Keratinocyte (primary cell): Measurements from ENCODE around the gene CEP68. TPM values are rescaled to one million over a fixed set of nuclear protein-coding genes. Genes with fewer than 3 reads are reported as not detected.

Source experiments
- DNase-seq: peaks from one replicate; pipeline ENCODE4 v3.0.0-alpha.2; 2011; ENCODE audit warnings: low read depth, missing footprints, low spot score
- FAIRE-seq: peaks from 2 replicates; lab custom pipeline; 2011; peaks lifted over from hg19 to GRCh38; lab: Jason Lieb, UNC
- H2AFZ ChIP-seq: 2 replicates; pipeline ENCODE4 v1.6.0; 2012; ENCODE audit warnings: low read length, control low read depth, inconsistent platforms; ENCODE audit not compliant: control insufficient read depth
- H3K27ac ChIP-seq: 2 replicates; pipeline ENCODE4 v1.5.1; 2011; ENCODE audit warnings: low read length; ENCODE audit not compliant: control insufficient read depth, insufficient read depth
- H3K27me3 ChIP-seq: 3 replicates; pipeline ENCODE4 v1.6.0; 2011; ENCODE audit warnings: low read length; ENCODE audit not compliant: control insufficient read depth, insufficient read depth; ENCODE audit errors: extremely low read depth
- H3K36me3 ChIP-seq, 2 experiments: 2 replicates in 1 of 2; 3 replicates in 1 of 2; pipeline ENCODE4 v1.5.1; 2011; ENCODE audit warnings: low read length in 2 of 2, mild to moderate bottlenecking in 1 of 2; ENCODE audit not compliant: control insufficient read depth in 2 of 2, insufficient read depth in 2 of 2; ENCODE audit errors: extremely low read depth in 1 of 2
- H3K4me1 ChIP-seq: 3 replicates; pipeline ENCODE4 v1.5.1; 2011; ENCODE audit warnings: low read length; ENCODE audit not compliant: control insufficient read depth, insufficient read depth; ENCODE audit errors: extremely low read depth
- H3K4me2 ChIP-seq: 3 replicates; pipeline ENCODE4 v1.6.0; 2011; ENCODE audit warnings: low read depth, low read length; ENCODE audit not compliant: control insufficient read depth, insufficient read depth; ENCODE audit errors: extremely low read depth
- H3K4me3 ChIP-seq, 3 experiments: fragments of 200-600 bp in 1 of 3; sonication (generic) in 1 of 3; 2 replicates in 2 of 3; 3 replicates in 1 of 3; pipeline ENCODE4 v1.5.1; 2011 to 2016; ENCODE audit warnings: low read length in 3 of 3, mild to moderate bottlenecking in 3 of 3, control low read depth in 2 of 3, inconsistent platforms in 1 of 3, low read depth in 1 of 3, mixed read lengths in 1 of 3, mixed run types in 1 of 3, moderate library complexity in 1 of 3; ENCODE audit not compliant: control insufficient read depth in 2 of 3, insufficient read depth in 2 of 3; ENCODE audit errors: extremely low read depth in 1 of 3
- H3K79me2 ChIP-seq: 2 replicates; pipeline ENCODE4 v1.6.0; 2012; ENCODE audit warnings: low read length; ENCODE audit not compliant: control insufficient read depth, insufficient read depth
- H3K9ac ChIP-seq: 3 replicates; pipeline ENCODE4 v1.6.0; 2011; ENCODE audit warnings: low read length; ENCODE audit not compliant: control insufficient read depth, insufficient read depth; ENCODE audit errors: extremely low read depth
- H3K9me1 ChIP-seq: 3 replicates; pipeline ENCODE4 v1.6.0; 2011; ENCODE audit warnings: low read length; ENCODE audit not compliant: control insufficient read depth, insufficient read depth; ENCODE audit errors: extremely low read depth
- H3K9me3 ChIP-seq: 2 replicates; pipeline ENCODE4 v1.5.1; 2012; ENCODE audit warnings: low read depth, low read length; ENCODE audit not compliant: control insufficient read depth
- H4K20me1 ChIP-seq: 3 replicates; pipeline ENCODE4 v1.6.0; 2011; ENCODE audit warnings: low read length; ENCODE audit not compliant: control insufficient read depth, insufficient read depth; ENCODE audit errors: extremely low read depth
- EZH2 ChIP-seq: IDR thresholded peaks from one replicate; pipeline ENCODE4 v1.6.1; 2012; ENCODE audit warnings: inconsistent platforms, mild to moderate bottlenecking, low read length, moderate library complexity
- dilution Hi-C: fragments of 300-500 bp; cut with MboI; formaldehyde crosslinking; loops from one replicate; pipeline ENCODE4 v1.7.0; 2020; ENCODE audit warnings: low sequenced_read_pairs; ENCODE audit not compliant: extremely low pct_ligation_motif_present
- polyA plus RNA-seq, 5 experiments: library from polyadenylated mRNA; depleted of rRNA in 3 of 5; stranded (reverse) in 3 of 5; stranded (forward) in 1 of 5; unstranded in 1 of 5; fragments of >200 nt; gene quantifications; 1 replicate in 1 of 5; 2 replicates in 3 of 5; 3 replicates in 1 of 5; pipeline versions ENCODE4 v1.2.1 to v1.2.3, GENCODE V29; 2011 to 2012; ENCODE audit warnings: missing spikeins in 2 of 5, low read depth in 1 of 5, low replicate concordance in 1 of 5
- TF ChIP-seq, protein P1 (sequence below), 3 experiments: IDR thresholded peaks in 1 of 3; conservative IDR thresholded peaks in 1 of 3; optimal IDR thresholded peaks in 1 of 3; 2 replicates in 2 of 3; 3 replicates in 1 of 3; pipeline versions ENCODE3 to v1.5.1; 2011; ENCODE audit warnings: low read length in 3 of 3, mild to moderate bottlenecking in 3 of 3, moderate library complexity in 2 of 3, control low read depth in 1 of 3, inconsistent platforms in 1 of 3; ENCODE audit not compliant: insufficient read depth in 2 of 3; ENCODE audit errors: extremely low read depth in 1 of 3

Gene CEP68
- polyA plus RNA-seq, 1 donor (not counting 4 experiments of a cell fraction or from before 2014, with no cell fraction given) = 4.1 TPM

DNA sequence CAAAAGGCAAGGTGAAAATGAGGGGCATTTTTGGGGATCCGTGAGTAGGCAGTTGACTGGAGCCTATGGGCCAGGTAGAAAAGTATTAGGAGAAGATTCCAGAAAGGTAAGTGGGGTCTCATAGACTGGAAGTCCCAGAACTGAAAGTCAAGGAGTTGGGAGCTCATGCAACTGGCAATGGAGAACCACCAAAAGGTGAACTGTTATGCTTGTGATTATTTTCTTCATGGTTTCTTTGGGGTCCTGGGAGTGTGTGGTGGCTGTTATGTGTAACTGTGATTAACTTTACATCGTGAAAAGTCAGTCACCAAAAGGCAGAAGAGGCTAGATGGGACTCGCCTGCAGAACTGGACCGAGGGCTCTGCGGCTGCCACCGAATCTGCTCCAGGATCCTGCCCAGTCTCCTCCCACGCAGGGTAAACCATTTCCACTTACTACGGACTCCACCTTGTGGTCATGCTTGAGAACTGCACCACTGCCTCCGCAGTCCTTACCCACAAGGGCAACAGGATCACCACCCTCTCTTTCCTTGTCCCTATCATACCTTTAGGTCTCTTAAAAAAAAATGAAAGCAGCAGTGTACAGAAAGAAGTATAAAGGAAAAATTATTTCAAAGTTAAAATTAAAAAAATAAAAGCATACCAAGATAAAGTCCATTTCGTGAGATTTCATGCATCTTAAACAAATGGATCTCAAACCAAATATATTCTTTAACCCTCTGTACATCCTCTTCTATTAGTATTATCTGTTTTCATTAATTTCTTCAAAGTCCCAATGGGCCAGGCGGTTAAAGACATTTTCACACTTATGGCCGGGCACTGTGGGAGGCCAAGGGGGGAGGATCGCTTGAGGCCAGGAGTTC lies 15.6 kb upstream of the CEP68 start:
- Histone ChIP-seq H3K4me2 (peak overlapping the region; percentile 81), H3K79me2 (no peaks in the 10 kb centered on the region), H3K4me1 (peaks cover 11% of the 10 kb centered on the region), H3K27ac (no peak overlapping the region), H3K36me3 (no peaks in the 10 kb centered on the region), H3K9me1 (no peaks in the 10 kb centered on the region), H3K9ac (no peak overlapping the region), H4K20me1 (no peaks in the 10 kb centered on the region), H3K27me3 (no peaks in the 10 kb centered on the region), H3K4me3 (peak overlapping the region in 1 of 3 experiments; percentile 44), H3K9me3 (peaks cover 2% of the 10 kb centered on the region), H2AFZ (peak overlapping the region; percentile 39)
- TF ChIP-seq EZH2 = no peak
- TF ChIP-seq, protein P1, sequence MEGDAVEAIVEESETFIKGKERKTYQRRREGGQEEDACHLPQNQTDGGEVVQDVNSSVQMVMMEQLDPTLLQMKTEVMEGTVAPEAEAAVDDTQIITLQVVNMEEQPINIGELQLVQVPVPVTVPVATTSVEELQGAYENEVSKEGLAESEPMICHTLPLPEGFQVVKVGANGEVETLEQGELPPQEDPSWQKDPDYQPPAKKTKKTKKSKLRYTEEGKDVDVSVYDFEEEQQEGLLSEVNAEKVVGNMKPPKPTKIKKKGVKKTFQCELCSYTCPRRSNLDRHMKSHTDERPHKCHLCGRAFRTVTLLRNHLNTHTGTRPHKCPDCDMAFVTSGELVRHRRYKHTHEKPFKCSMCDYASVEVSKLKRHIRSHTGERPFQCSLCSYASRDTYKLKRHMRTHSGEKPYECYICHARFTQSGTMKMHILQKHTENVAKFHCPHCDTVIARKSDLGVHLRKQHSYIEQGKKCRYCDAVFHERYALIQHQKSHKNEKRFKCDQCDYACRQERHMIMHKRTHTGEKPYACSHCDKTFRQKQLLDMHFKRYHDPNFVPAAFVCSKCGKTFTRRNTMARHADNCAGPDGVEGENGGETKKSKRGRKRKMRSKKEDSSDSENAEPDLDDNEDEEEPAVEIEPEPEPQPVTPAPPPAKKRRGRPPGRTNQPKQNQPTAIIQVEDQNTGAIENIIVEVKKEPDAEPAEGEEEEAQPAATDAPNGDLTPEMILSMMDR (optimal IDR thresholded peaks at IDR 0.05 in 1 of 3, IDR thresholded peaks at IDR 0.05 in 1 of 3, conservative IDR thresholded peaks at IDR 0.05 in 1 of 3; ENCODE audit: extremely low read depth in 1 of 3, insufficient read depth in 2 of 3, low read length in 3 of 3) = peak; percentile 92 to 99 (median 98)
- dilution Hi-C loops = loop anchor here (25.0 kb wide), 1 partner anchor 128 kb away; no protein-coding TSS in a partner anchor
- DNase-seq = no peak
- peak; percentile 79 for FAIRE-seq

DNA sequence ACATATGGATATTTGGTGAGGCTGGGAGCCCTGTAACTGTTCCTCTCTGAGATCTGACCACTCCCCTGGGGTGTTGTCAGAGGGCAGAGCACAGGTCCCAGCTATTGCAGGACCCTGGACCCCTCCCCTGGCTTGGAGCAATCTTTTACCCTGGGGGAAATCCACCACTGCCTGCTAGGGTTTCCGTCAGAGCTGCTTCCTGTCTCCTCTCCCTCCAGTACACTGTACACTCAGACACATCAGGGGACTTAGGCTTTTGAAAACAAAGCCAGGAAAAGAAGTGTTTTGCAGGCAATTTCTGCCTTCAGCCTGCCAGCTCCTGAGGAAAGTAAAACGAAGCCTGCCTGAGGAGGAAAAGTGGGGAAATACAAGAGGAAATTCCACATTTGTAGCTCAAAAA lies 13.2 kb upstream of the CEP68 start:
- Histone ChIP-seq H3K79me2 (no peaks in the 10 kb centered on the region), H3K9me3 (no peaks in the 10 kb centered on the region), H3K4me1 (peaks cover 4% of the 10 kb centered on the region), H3K27ac (no peak overlapping the region), H3K9ac (no peak overlapping the region), H3K9me1 (no peaks in the 10 kb centered on the region), H3K36me3 (no peaks in the 10 kb centered on the region), H4K20me1 (no peaks in the 10 kb centered on the region), H3K27me3 (no peaks in the 10 kb centered on the region), H3K4me2 (no peak overlapping the region), H3K4me3 (no peak overlapping the region), H2AFZ (no peak overlapping the region)
- DNase-seq (no peak), FAIRE-seq (no peak)
- dilution Hi-C loops = loop anchor here (25.0 kb wide), 1 partner anchor 131 kb away; no protein-coding TSS in a partner anchor
- TF ChIP-seq EZH2 = no peak
- TF ChIP-seq, protein P1 (optimal IDR thresholded peaks at IDR 0.05 in 1 of 3, IDR thresholded peaks at IDR 0.05 in 1 of 3, conservative IDR thresholded peaks at IDR 0.05 in 1 of 3; ENCODE audit: extremely low read depth in 1 of 3, insufficient read depth in 2 of 3, low read length in 3 of 3) = no peak
